AG04449 (cell line): ENCODE measurements around the gene THSD1.
A peak's percentile ranks its signal among the peaks of the same experiment; 100 is the strongest.

Source experiments
- CTCF ChIA-PET: fragments of 350-600 bp; formaldehyde crosslinking; extraction: SDS; loops from one replicate; lab custom pipeline; 2021; ENCODE audit warnings: antibody characterized with exemption; lab: Yijun Ruan, JAX
- POLR2A ChIA-PET: fragments of 400-600, 350-600 bp; formaldehyde crosslinking; extraction: SDS; loops from one replicate; lab custom pipeline; 2020; ENCODE audit warnings: antibody characterized with exemption, inconsistent platforms; lab: Yijun Ruan, JAX
- DNase-seq: peaks from one replicate; pipeline ENCODE4 v3.0.0-alpha.2; 2010; ENCODE audit warnings: low read depth, low spot score
- H3K4me3 ChIP-seq: 2 replicates; pipeline ENCODE4 v1.5.1; 2011; ENCODE audit warnings: low read depth, mild to moderate bottlenecking, control low read depth, low read length
- CTCF ChIP-seq: IDR thresholded peaks from one replicate; pipeline ENCODE4 v1.5.1; 2011; ENCODE audit warnings: mild to moderate bottlenecking, moderate library complexity, low read length, control low read depth, inconsistent platforms; ENCODE audit not compliant: insufficient read depth; ENCODE audit errors: missing control alignments

THSD1 gene

GRCh38 chr13:52405767-52406494 lies at the start of gene THSD1:
THSD1 (minus strand) TSS chr13:52406172; CDS start chr13:52402600, 3,572 bp downstream.
- peak within 1 kb of the TSS; percentile 66 for H3K4me3 ChIP-seq

GRCh38 chr13:52455677-52456041 lies 49.7 kb upstream of the THSD1 start:
- ChIA-PET POLR2A (no interaction called here), CTCF (interaction anchor here (1.1 to 1.3 kb wide), 2 partner anchors 13 to 112 kb away, joined by 3 to 9 read pairs; no protein-coding TSS in a partner anchor)
- no peak for DNase-seq
- no peak for TF ChIP-seq CTCF
- peak overlapping the region; percentile 98 for H3K4me3 ChIP-seq

More at GRCh38 chr13:52405767-52406494, at the start of gene THSD1:
- DNase-seq: no peak
- TF ChIP-seq CTCF: no peak
- CTCF ChIA-PET: interaction anchor here (0.9 kb wide), 1 partner anchor 45 kb away, joined by 4 read pairs; no protein-coding TSS in a partner anchor
- POLR2A ChIA-PET: no interaction called here

- TF ChIP-seq CTCF: no peak
- POLR2A ChIA-PET: no interaction called here
Measured at GRCh38 chr13:52454820-52455676, 49.1 kb upstream of the THSD1 start, which contains the start of gene CKAP2. CKAP2 (plus strand) TSS chr13:52455478; CDS start chr13:52455557, 79 bp downstream.

GRCh38 chr13:52454459-52454819 lies 48.5 kb upstream of the THSD1 start:
- peak overlapping the region; percentile 98 for H3K4me3 ChIP-seq
- CTCF ChIA-PET: no interaction called here
- POLR2A ChIA-PET: no interaction called here
- no peak for TF ChIP-seq CTCF
- DNase-seq: no peak

More at GRCh38 chr13:52454820-52455676, 49.1 kb upstream of the THSD1 start, which contains the start of gene CKAP2:
- DNase-seq: no peak
- peak within 1 kb of the TSS; percentile 98 for H3K4me3 ChIP-seq
- CTCF ChIA-PET: interaction anchor here (1.1 kb wide), 1 partner anchor 14 kb away, joined by 3 read pairs; no protein-coding TSS in a partner anchor

- no peak overlapping the region for H3K4me3 ChIP-seq
- ChIA-PET POLR2A (no interaction called here), CTCF (interaction anchor here (1.1 to 7.3 kb wide), 2 partner anchors 107 to 293 kb away, joined by 3 to 300 read pairs; partner anchors contain the start of gene NEK3)
- DNase-seq: no peak
- TF ChIP-seq CTCF: no peak
Measured at GRCh38 chr13:52452470-52452869, 46.5 kb upstream of the THSD1 start.
